Measurements from ENCODE around the gene ZBED4. TPM values are rescaled to one million over a fixed set of nuclear protein-coding genes. Genes with fewer than 3 reads are reported as not detected.

Gene ZBED4
- total and polyA plus RNA-seq, 2 of the 13 experiments (the other 11 are each of a cell fraction or from before 2014, with no cell fraction given) = 5.4 to 9.6 TPM

GRCh38 chr22:49847751-49848689 lies 5.6 kb upstream of the ZBED4 start (continued):
- TF ChIP-seq ZNF800 (CRISPR knock-in tag; IDR thresholded peaks at IDR 0.05) (peak; percentile 85), STAT6 (CRISPR knock-in tag; IDR thresholded peaks at IDR 0.05; ENCODE audit: borderline replicate concordance) (no peak), GLI4 (CRISPR knock-in tag; IDR thresholded peaks at IDR 0.05; ENCODE audit: borderline replicate concordance) (no peak), PTBP1 (IDR thresholded peaks at IDR 0.05; ENCODE audit: low read depth, low read length, poor library complexity, severe bottlenecking) (no peak), HMGXB4 (CRISPR knock-in tag; IDR thresholded peaks at IDR 0.05; ENCODE audit: borderline replicate concordance in 1 of 2, low read depth in 1 of 2) (0 out of 4 replicates have a peak, but pooled peaks of 1 of the 2 experiments have one; percentile 21), ZNF672 (CRISPR knock-in tag; IDR thresholded peaks at IDR 0.05) (0 out of 2 replicates have a peak, but pooled peaks have one; percentile 32), ATM (IDR thresholded peaks at IDR 0.05; ENCODE audit: borderline replicate concordance) (no peak), RFXAP (CRISPR knock-in tag; IDR thresholded peaks at IDR 0.05; ENCODE audit: borderline replicate concordance) (no peak), NR3C1 (CRISPR knock-in tag; IDR thresholded peaks at IDR 0.05) (no peak), ZNF138 (CRISPR knock-in tag; IDR thresholded peaks at IDR 0.05; ENCODE audit: low read depth) (no peak), RNF2 (conservative IDR thresholded peaks at IDR 0.05; ENCODE audit: low read depth) (no peak), ZNF225 (CRISPR knock-in tag; IDR thresholded peaks at IDR 0.05) (no peak), MXD1 (CRISPR knock-in tag; IDR thresholded peaks at IDR 0.05) (no peak; the same call in 1 of the 2 replicates), HCFC1 (IDR thresholded peaks at IDR 0.05; ENCODE audit: low read depth, low read length) (no peak), EED (CRISPR knock-in tag; IDR thresholded peaks at IDR 0.05) (no peak)
- TF ChIP-seq, protein P1, sequence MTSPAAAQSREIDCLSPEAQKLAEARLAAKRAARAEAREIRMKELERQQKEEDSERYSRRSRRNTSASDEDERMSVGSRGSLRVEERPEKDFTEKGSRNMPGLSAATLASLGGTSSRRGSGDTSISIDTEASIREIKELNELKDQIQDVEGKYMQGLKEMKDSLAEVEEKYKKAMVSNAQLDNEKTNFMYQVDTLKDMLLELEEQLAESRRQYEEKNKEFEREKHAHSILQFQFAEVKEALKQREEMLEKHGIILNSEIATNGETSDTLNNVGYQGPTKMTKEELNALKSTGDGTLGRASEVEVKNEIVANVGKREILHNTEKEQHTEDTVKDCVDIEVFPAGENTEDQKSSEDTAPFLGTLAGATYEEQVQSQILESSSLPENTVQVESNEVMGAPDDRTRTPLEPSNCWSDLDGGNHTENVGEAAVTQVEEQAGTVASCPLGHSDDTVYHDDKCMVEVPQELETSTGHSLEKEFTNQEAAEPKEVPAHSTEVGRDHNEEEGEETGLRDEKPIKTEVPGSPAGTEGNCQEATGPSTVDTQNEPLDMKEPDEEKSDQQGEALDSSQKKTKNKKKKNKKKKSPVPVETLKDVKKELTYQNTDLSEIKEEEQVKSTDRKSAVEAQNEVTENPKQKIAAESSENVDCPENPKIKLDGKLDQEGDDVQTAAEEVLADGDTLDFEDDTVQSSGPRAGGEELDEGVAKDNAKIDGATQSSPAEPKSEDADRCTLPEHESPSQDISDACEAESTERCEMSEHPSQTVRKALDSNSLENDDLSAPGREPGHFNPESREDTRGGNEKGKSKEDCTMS (CRISPR knock-in tag; conservative IDR thresholded peaks at IDR 0.05) = no peak
- TF ChIP-seq, protein P2, sequence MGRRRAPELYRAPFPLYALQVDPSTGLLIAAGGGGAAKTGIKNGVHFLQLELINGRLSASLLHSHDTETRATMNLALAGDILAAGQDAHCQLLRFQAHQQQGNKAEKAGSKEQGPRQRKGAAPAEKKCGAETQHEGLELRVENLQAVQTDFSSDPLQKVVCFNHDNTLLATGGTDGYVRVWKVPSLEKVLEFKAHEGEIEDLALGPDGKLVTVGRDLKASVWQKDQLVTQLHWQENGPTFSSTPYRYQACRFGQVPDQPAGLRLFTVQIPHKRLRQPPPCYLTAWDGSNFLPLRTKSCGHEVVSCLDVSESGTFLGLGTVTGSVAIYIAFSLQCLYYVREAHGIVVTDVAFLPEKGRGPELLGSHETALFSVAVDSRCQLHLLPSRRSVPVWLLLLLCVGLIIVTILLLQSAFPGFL (CRISPR knock-in tag; IDR thresholded peaks at IDR 0.05) = no peak

Measured in HepG2 (cell line).